ENCODE data around the gene IL26. TPM values are rescaled to one million over a fixed set of nuclear protein-coding genes. Genes with fewer than 3 reads are reported as not detected.
A peak's percentile ranks its signal among the peaks of the same experiment; 100 is the strongest.

IL26 gene
- total RNA-seq, 2 experiments from 2014 or later, result 0.25 TPM; not detected in 1

DNA sequence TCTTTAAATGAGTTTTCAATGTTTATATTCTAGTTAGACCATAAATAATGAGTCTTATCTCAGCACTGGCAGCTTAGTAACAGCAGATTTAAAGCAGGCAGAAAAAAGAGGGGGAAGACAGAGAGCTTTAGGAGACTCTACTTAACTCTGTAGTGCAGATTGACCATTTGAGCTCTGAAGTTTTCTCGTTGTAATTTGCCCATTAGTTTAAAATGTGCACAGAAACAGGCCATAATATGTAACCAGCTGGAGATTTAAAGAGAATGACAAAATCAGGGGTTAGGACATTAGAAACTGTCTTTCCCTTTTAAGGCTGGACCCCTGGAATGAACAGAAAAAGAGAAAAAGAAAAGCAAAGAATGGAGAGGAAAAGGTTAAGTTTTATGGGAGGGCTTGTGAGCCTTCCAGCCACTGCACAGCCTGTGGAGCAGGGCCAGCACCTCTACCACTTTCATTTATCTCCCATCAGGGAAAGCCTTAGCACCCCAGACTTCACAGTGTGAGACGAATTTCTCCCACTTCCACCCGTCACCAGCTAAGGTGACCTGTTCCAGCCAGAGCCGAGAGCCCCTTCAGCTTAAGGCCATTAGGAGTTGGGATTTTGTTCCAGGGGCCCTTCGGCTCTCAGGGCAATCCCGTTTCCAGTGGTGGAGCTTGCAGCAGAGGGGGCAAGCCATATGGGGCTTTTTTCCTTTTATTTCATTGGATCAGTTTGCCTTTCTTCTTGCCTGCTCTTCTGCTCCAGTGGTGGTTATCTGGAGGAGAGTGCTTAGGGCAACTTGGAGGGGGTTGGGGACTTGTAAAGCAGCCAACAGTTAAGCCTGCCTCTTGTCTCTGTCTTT, 19.8 kb upstream of the IL26 start:
- DNase-seq (no peak), ATAC-seq (ENCODE audit: poor library complexity) (no peak)
- no peak overlapping the region for H3K4me3 ChIP-seq (ENCODE audit: low read length)
- H3K9me3 ChIP-seq (ENCODE audit: control insufficient read depth in 1 of 2, insufficient read depth in 1 of 2, low read length in 2 of 2), result no peaks in the 10 kb centered on the region
- TF ChIP-seq, protein P1, sequence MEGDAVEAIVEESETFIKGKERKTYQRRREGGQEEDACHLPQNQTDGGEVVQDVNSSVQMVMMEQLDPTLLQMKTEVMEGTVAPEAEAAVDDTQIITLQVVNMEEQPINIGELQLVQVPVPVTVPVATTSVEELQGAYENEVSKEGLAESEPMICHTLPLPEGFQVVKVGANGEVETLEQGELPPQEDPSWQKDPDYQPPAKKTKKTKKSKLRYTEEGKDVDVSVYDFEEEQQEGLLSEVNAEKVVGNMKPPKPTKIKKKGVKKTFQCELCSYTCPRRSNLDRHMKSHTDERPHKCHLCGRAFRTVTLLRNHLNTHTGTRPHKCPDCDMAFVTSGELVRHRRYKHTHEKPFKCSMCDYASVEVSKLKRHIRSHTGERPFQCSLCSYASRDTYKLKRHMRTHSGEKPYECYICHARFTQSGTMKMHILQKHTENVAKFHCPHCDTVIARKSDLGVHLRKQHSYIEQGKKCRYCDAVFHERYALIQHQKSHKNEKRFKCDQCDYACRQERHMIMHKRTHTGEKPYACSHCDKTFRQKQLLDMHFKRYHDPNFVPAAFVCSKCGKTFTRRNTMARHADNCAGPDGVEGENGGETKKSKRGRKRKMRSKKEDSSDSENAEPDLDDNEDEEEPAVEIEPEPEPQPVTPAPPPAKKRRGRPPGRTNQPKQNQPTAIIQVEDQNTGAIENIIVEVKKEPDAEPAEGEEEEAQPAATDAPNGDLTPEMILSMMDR (IDR thresholded peaks at IDR 0.05), result no peak
- Mint-ChIP-seq H3K9me3 (no peaks in the 10 kb centered on the region), H3K27ac (no peak overlapping the region), H3K27me3 (no peaks in the 10 kb centered on the region), H3K4me3 (no peak overlapping the region), H3K36me3 (ENCODE audit: low read depth) (no peaks in the 10 kb centered on the region), H3K4me1 (ENCODE audit: low read depth) (peaks cover 10% of the 10 kb centered on the region)
- CTCF ChIA-PET, result no interaction called here
- H3K27me3 ChIP-seq (ENCODE audit: control insufficient read depth in 1 of 2, insufficient read depth in 2 of 2, low read length in 2 of 2), result no peaks in the 10 kb centered on the region
- no peaks in the 10 kb centered on the region for H3K36me3 ChIP-seq (ENCODE audit: insufficient read depth, low read length)
- POLR2A ChIA-PET, result no interaction called here
- peaks cover 6% of the 10 kb centered on the region for H3K4me1 ChIP-seq (ENCODE audit: insufficient read depth, low read length)
- H3K27ac ChIP-seq (ENCODE audit: low read depth in 1 of 2, low read length in 2 of 2), result no peak overlapping the region
- intact Hi-C loops (cut with DNase I, micrococcal nuclease), result no loop called here

DNA sequence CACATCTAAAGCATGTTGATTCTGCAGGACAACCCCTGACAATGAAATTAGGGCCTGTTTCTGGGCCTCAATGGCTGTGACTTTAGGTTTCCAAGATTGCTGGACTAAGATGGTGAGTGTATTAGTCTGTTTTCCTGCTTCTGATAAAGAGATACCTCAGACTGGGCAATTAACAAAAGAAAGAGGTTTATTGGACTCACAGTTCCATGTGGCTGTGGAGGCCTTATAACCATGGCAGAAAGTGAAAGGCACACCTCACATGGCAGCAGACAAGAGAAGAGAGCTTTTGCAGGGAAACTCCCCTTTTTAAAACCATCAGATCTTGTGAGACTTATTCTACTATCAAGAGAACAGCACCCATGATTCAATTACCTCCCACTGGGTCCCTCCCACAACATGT, 17.2 kb upstream of the IL26 start:
- H3K36me3 ChIP-seq (ENCODE audit: insufficient read depth, low read length), result no peaks in the 10 kb centered on the region
- H3K4me3 Mint-ChIP-seq, result no peak overlapping the region
- CTCF ChIA-PET, result no interaction called here
- H3K27me3 Mint-ChIP-seq, result no peaks in the 10 kb centered on the region
- H3K4me3 ChIP-seq (ENCODE audit: low read length), result no peak overlapping the region
- POLR2A ChIA-PET, result no interaction called here
- TF ChIP-seq, protein P1 (IDR thresholded peaks at IDR 0.05), result no peak
- no peak overlapping the region for H3K27ac ChIP-seq (ENCODE audit: low read depth in 1 of 2, low read length in 2 of 2)
- H3K4me1 Mint-ChIP-seq (ENCODE audit: low read depth), result peaks cover 22% of the 10 kb centered on the region
- no peaks in the 10 kb centered on the region for H3K9me3 ChIP-seq (ENCODE audit: control insufficient read depth in 1 of 2, insufficient read depth in 1 of 2, low read length in 2 of 2)
- DNase-seq, result no peak
- peaks cover 11% of the 10 kb centered on the region for H3K4me1 ChIP-seq (ENCODE audit: insufficient read depth, low read length)
- no peaks in the 10 kb centered on the region for H3K27me3 ChIP-seq (ENCODE audit: control insufficient read depth in 1 of 2, insufficient read depth in 2 of 2, low read length in 2 of 2)
- intact Hi-C loops (cut with DNase I, micrococcal nuclease), result loop anchor here in 1 of 2 experiments (5.0 kb wide), 1 partner anchor 445 kb away; the partner anchor contains the start of gene NUP107
- ATAC-seq (ENCODE audit: poor library complexity), result no peak
- no peak overlapping the region for H3K27ac Mint-ChIP-seq
- no peaks in the 10 kb centered on the region for H3K9me3 Mint-ChIP-seq
- H3K36me3 Mint-ChIP-seq (ENCODE audit: low read depth), result no peaks in the 10 kb centered on the region

DNA sequence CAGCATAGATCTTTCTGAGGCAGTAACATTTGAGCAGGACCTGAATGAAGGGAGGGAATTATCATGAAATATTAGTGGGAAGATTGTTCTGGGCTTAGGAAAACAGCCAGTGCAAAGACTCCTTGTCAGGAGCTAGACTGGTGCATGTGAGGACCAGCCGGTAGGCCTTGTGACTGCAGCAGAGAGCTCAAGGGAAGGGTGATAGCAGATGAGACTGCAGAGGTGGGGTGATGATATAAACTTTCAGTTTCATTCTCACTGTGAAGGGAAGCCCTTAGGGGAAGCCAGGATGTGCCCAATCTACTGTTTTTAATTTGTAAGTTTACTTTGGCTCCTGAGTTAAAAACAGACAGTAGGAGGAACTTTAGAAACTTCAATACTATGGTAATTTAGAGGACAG, 15.4 kb upstream of the IL26 start:
- Mint-ChIP-seq H3K4me3 (peak overlapping the region; percentile 56), H3K36me3 (ENCODE audit: low read depth) (no peaks in the 10 kb centered on the region), H3K9me3 (no peaks in the 10 kb centered on the region), H3K27ac (peak overlapping the region; percentile 73), H3K4me1 (ENCODE audit: low read depth) (peaks cover 40% of the 10 kb centered on the region), H3K27me3 (no peaks in the 10 kb centered on the region)
- Histone ChIP-seq H3K27ac (ENCODE audit: low read depth in 1 of 2, low read length in 2 of 2) (peak overlapping the region; percentile 31 to 42), H3K36me3 (ENCODE audit: insufficient read depth, low read length) (no peaks in the 10 kb centered on the region), H3K9me3 (ENCODE audit: control insufficient read depth in 1 of 2, insufficient read depth in 1 of 2, low read length in 2 of 2) (no peaks in the 10 kb centered on the region), H3K4me3 (ENCODE audit: low read length) (no peak overlapping the region), H3K4me1 (ENCODE audit: insufficient read depth, low read length) (peaks cover 28% of the 10 kb centered on the region), H3K27me3 (ENCODE audit: control insufficient read depth in 1 of 2, insufficient read depth in 2 of 2, low read length in 2 of 2) (no peaks in the 10 kb centered on the region)
- ChIA-PET CTCF (no interaction called here), POLR2A (interaction anchor here (0.9 to 1.6 kb wide), 4 partner anchors 10 to 610 kb away, joined by 3 to 8 read pairs (median 3); no protein-coding TSS in a partner anchor)
- intact Hi-C loops (cut with DNase I, micrococcal nuclease), result loop anchor here in 1 of 2 experiments (5.0 kb wide), 1 partner anchor 446 kb away; the partner anchor contains the start of gene NUP107
- DNase-seq (peak; percentile 3 to 84 (median 30)), ATAC-seq (ENCODE audit: poor library complexity) (peak; percentile 86)
- TF ChIP-seq, protein P1 (IDR thresholded peaks at IDR 0.05), result no peak

Measured in CD4-positive, alpha-beta T cell (primary cell).